NCI-H460 (cell line): Measurements from ENCODE around the gene CCR1. TPM values are rescaled to one million over a fixed set of nuclear protein-coding genes. Genes with fewer than 3 reads are reported as not detected.

ENCODE experiments used
- DNase-seq: peaks from one replicate; pipeline ENCODE4 v3.0.0-alpha.2; 2016; ENCODE audit warnings: low read depth; ENCODE audit errors: extremely low read depth
- polyA plus RNA-seq: library from polyadenylated mRNA; depleted of rRNA; stranded (reverse); fragments of >200 nt; gene quantifications from 2 replicates; pipeline ENCODE4 v1.2.3, GENCODE V29; 2014; cell fraction: nucleus; rRNA removed
- total RNA-seq: library from RNA; depleted of rRNA; stranded (reverse); fragments of >200 nt; shearing (Covaris generic); gene quantifications from 2 replicates; pipeline ENCODE4 v1.2.3, GENCODE V29; 2014; rRNA removed

CCR1 gene
- total RNA-seq = 0.12 TPM in 2 replicates
- polyA plus RNA-seq = 0.24 and 0.31 TPM in 2 replicates

GRCh38 chr3:46208167-46208704 lies at the start of gene CCR1:
CCR1 (minus strand) TSS chr3:46208313; CDS start chr3:46204313, 4,000 bp downstream.
- DNase-seq = no peak

- no peak for DNase-seq
These were observed 44.9 kb upstream of the CCR1 start for GRCh38 chr3:46252980-46253379.

GRCh38 chr3:46245146-46245545 lies 37.0 kb upstream of the CCR1 start:
- DNase-seq = no peak

- DNase-seq = no peak
These were observed 35.4 kb upstream of the CCR1 start for GRCh38 chr3:46243560-46243959.

- no peak for DNase-seq
These were observed 34.0 kb upstream of the CCR1 start, which contains the start of gene CCR3 for GRCh38 chr3:46242120-46242519. CCR3 (plus strand) TSS chr3:46242460; CDS start chr3:46265159, 22,699 bp downstream.

- no peak for DNase-seq
These were observed 31.8 kb upstream of the CCR1 start for GRCh38 chr3:46239952-46240351.

GRCh38 chr3:46239301-46239938 lies 31.3 kb upstream of the CCR1 start:
- DNase-seq = no peak

GRCh38 chr3:46238386-46238785 lies 30.3 kb upstream of the CCR1 start:
- DNase-seq = no peak

- DNase-seq = no peak
These were observed 28.4 kb upstream of the CCR1 start for GRCh38 chr3:46236294-46237054.

- no peak for DNase-seq
These were observed 27.3 kb upstream of the CCR1 start for GRCh38 chr3:46235425-46235824.

GRCh38 chr3:46233194-46233593 lies 25.1 kb upstream of the CCR1 start:
- DNase-seq = no peak

- DNase-seq = no peak
These were observed 23.2 kb upstream of the CCR1 start for GRCh38 chr3:46231323-46231722.

- DNase-seq = no peak
These were observed 20.4 kb upstream of the CCR1 start for GRCh38 chr3:46228260-46229242.

GRCh38 chr3:46222435-46223161 lies 14.5 kb upstream of the CCR1 start:
- DNase-seq = no peak

- DNase-seq = no peak
These were observed 13.8 kb upstream of the CCR1 start for GRCh38 chr3:46221938-46222337.

GRCh38 chr3:46221391-46221790 lies 13.3 kb upstream of the CCR1 start:
- DNase-seq = no peak

GRCh38 chr3:46218196-46218709 lies 10.1 kb upstream of the CCR1 start:
- DNase-seq = no peak

GRCh38 chr3:46215810-46216414 lies 7.8 kb upstream of the CCR1 start:
- DNase-seq = no peak

- DNase-seq = no peak
These were observed 6.7 kb upstream of the CCR1 start for GRCh38 chr3:46214751-46215352.
